HepG2 (cell line): ENCODE data around the gene SRC. TPM values are rescaled to one million over a fixed set of nuclear protein-coding genes. Genes with fewer than 3 reads are reported as not detected.

Experiments used
- NFIB ChIP-seq: sonication (generic); formaldehyde crosslinking; IDR thresholded peaks from 2 replicates; pipeline ENCODE4 v1.9.0; 2021; ENCODE audit warnings: missing genetic modification reagents, mild to moderate bottlenecking, borderline replicate concordance
- NONO ChIP-seq, 2 experiments: fragments of 450-650 bp in 1 of 2; sonication (generic) in 1 of 2; formaldehyde crosslinking in 1 of 2; IDR thresholded peaks in 1 of 2; conservative IDR thresholded peaks in 1 of 2; 2 replicates each; pipeline versions ENCODE4 v1.6.1 to v1.8.0; 2017 to 2022; ENCODE audit warnings: mild to moderate bottlenecking in 1 of 2, missing genetic modification reagents in 1 of 2, moderate library complexity in 1 of 2
- PAF1 ChIP-seq: IDR thresholded peaks from 2 replicates; pipeline ENCODE4 v1.6.1; 2016; ENCODE audit warnings: missing genetic modification reagents, missing compliant biosample characterization
- RBFOX2 ChIP-seq: fragments of 200-400 bp; formaldehyde crosslinking; IDR thresholded peaks from 2 replicates; pipeline ENCODE4 v1.6.1; 2017; ENCODE audit warnings: low read depth, mild to moderate bottlenecking, low read length
- SNAPC4 ChIP-seq: sonication (generic); formaldehyde crosslinking; IDR thresholded peaks from 2 replicates; pipeline ENCODE4 v1.4.0; 2020; ENCODE audit warnings: mild to moderate bottlenecking, missing genetic modification reagents
- TFAP4 ChIP-seq: sonication (generic); IDR thresholded peaks from 2 replicates; pipeline ENCODE4 v1.6.1; 2016; ENCODE audit warnings: low read depth, borderline replicate concordance
- UBTF ChIP-seq: sonication (generic); formaldehyde crosslinking; IDR thresholded peaks from 2 replicates; pipeline ENCODE4 v1.4.0; 2020; ENCODE audit warnings: mild to moderate bottlenecking, missing genetic modification reagents
- polyA plus RNA-seq, 8 experiments: library from polyadenylated mRNA; depleted of rRNA in 3 of 8; stranded (reverse) in 7 of 8; unstranded in 1 of 8; fragments of >200 nt; fragmentation: Illumina TruSeq in 4 of 8; extraction: Trizol in 4 of 8; gene quantifications; 2 replicates each; pipeline versions ENCODE4 v1.2.1 to v1.2.3, GENCODE V29; 2011 to 2016; ENCODE audit warnings: low read depth in 4 of 8, missing spikeins in 1 of 8, mixed read lengths in 1 of 8; ENCODE audit not compliant: insufficient read depth in 1 of 8
- total RNA-seq, 5 experiments: library from RNA; depleted of rRNA; stranded (reverse); fragments of >200 nt; fragmentation: Illumina TruSeq; extraction: Trizol; gene quantifications; 2 replicates each; pipeline ENCODE4 v1.2.3, GENCODE V29; 2016; ENCODE audit warnings: low read depth in 1 of 5
- TF ChIP-seq, protein P1 (sequence below): sonication (generic); formaldehyde crosslinking; IDR thresholded peaks from 2 replicates; pipeline ENCODE4 v1.5.0; 2020; ENCODE audit warnings: mild to moderate bottlenecking, low read depth, missing genetic modification reagents, borderline replicate concordance

SRC gene
- total and polyA plus RNA-seq, 2 of the 13 experiments (the other 11 are each of a cell fraction or from before 2014, with no cell fraction given) = 54.7 to 192 TPM

DNA sequence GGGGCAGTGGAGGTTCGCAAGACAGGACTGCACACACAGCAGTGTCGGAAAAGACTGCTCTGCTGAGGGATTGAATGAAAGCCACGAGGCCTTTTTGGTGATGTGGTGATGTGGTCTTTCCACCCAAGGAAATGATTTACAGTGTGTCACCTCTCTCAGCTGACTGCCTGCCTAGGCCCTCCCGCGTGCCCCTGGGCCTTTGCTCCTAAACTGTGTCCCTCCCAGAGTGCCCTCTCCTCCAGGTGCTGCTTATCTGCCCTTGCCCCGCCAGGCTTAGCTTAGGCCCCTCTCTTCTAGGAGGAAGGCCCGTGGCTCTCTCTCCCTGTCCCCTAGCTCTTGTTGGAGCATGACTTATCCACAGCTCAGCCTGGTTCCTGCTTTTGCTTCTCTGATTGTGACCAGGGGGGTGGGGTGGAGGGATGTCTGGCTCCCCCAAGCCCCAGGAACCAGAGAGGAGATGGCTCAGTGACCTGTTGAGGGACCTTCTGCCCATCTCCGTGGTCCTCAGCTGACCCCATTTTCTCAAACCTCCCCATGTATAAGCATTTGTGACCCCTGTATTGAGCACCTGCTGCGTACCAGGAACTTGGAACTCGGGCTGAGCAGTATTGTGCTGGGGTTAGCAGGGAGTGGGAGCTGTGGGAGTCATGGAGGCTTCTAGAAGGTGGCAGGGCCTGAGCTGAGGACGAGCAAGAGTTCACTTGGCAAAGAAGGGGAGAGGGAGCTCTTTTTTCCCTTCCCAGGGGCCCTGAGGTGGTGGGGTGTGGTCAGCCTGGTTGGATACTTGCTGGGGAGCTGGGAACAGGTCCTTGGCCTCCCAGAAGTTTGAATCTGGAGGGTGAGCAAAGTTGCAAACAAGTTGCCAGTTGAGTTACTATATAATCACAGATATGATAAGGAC is 2.2 kb downstream of the SRC start (continued):
- TF ChIP-seq TFAP4 (peak; percentile 64; the same call in 1 of the 2 replicates), SNAPC4 (CRISPR knock-in tag) (no peak), UBTF (CRISPR knock-in tag) (0 out of 2 replicates have a peak, but pooled peaks have one; percentile 15), NFIB (CRISPR knock-in tag) (0 out of 2 replicates have a peak, but pooled peaks have one; percentile 26), NONO (IDR thresholded peaks at IDR 0.05) (no peak), NONO (CRISPR knock-in tag; conservative IDR thresholded peaks at IDR 0.05) (0 out of 2 replicates have a peak, but pooled peaks have one; percentile 25), RBFOX2 (0 out of 2 replicates have a peak, but pooled peaks have one; percentile 46), PAF1 (CRISPR knock-in tag) (peak; percentile 59; the same call in 1 of the 2 replicates)
- TF ChIP-seq, protein P1, sequence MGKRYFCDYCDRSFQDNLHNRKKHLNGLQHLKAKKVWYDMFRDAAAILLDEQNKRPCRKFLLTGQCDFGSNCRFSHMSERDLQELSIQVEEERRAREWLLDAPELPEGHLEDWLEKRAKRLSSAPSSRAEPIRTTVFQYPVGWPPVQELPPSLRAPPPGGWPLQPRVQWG (CRISPR knock-in tag) = no peak
